HEK293T (cell line): ENCODE data around the gene DLX5.

ENCODE experiments used
- CTCF ChIA-PET: fragments of 350-600 bp; formaldehyde crosslinking; extraction: SDS; loops from one replicate; lab custom pipeline; 2021; ENCODE audit warnings: antibody characterized with exemption, inconsistent platforms; lab: Yijun Ruan, JAX
- POLR2A ChIA-PET: fragments of 350-600 bp; formaldehyde crosslinking; extraction: SDS; loops from one replicate; lab custom pipeline; 2020; ENCODE audit warnings: antibody characterized with exemption, inconsistent platforms; lab: Yijun Ruan, JAX
- DNase-seq: peaks from one replicate; pipeline ENCODE4 v3.0.0; 2012; ENCODE audit warnings: mixed read lengths; ENCODE audit errors: extremely low spot score
- ARNT ChIP-seq: fragments of 450-650 bp; IDR thresholded peaks from 2 replicates; pipeline ENCODE4 v1.6.1; 2017; ENCODE audit warnings: mild to moderate bottlenecking
- BHLHE40 ChIP-seq: fragments of 450-650 bp; IDR thresholded peaks from 2 replicates; pipeline ENCODE4 v1.6.1; 2016; ENCODE audit warnings: mild to moderate bottlenecking, moderate library complexity, borderline replicate concordance
- CTBP1 ChIP-seq: fragments of 450-650 bp; IDR thresholded peaks from 2 replicates; pipeline ENCODE4 v1.6.1; 2016; ENCODE audit warnings: borderline replicate concordance
- ELF4 ChIP-seq: fragments of 450-650 bp; IDR thresholded peaks from 2 replicates; pipeline ENCODE4 v1.6.1; 2017; ENCODE audit warnings: antibody characterized with exemption
- FOXA1 ChIP-seq: fragments of 450-650 bp; IDR thresholded peaks from 2 replicates; pipeline ENCODE4 v1.6.1; 2016; ENCODE audit warnings: mild to moderate bottlenecking
- FOXK2 ChIP-seq: fragments of 450-650 bp; IDR thresholded peaks from 2 replicates; pipeline ENCODE4 v1.6.1; 2016; ENCODE audit warnings: mild to moderate bottlenecking
- FOXM1 ChIP-seq: fragments of 450-650 bp; IDR thresholded peaks from 2 replicates; pipeline ENCODE4 v1.6.1; 2017; ENCODE audit warnings: mild to moderate bottlenecking, borderline replicate concordance
- HDGF ChIP-seq: fragments of 450-650 bp; IDR thresholded peaks from 2 replicates; pipeline ENCODE4 v1.6.1; 2017; ENCODE audit warnings: antibody characterized with exemption, borderline replicate concordance
- L3MBTL2 ChIP-seq: fragments of 450-650 bp; conservative IDR thresholded peaks from 2 replicates; pipeline ENCODE4 v1.6.1; 2016; ENCODE audit warnings: mild to moderate bottlenecking
- LEF1 ChIP-seq: fragments of 450-650 bp; IDR thresholded peaks from 2 replicates; pipeline ENCODE4 v1.6.1; 2017; ENCODE audit warnings: mild to moderate bottlenecking, borderline replicate concordance
- NFRKB ChIP-seq: fragments of 450-650 bp; IDR thresholded peaks from 2 replicates; pipeline ENCODE4 v1.6.1; 2016; ENCODE audit warnings: mild to moderate bottlenecking, moderate library complexity
- PKNOX1 ChIP-seq: fragments of 450-650 bp; IDR thresholded peaks from 2 replicates; pipeline ENCODE4 v1.6.1; 2016
- SP1 ChIP-seq: fragments of 450-650 bp; IDR thresholded peaks from 2 replicates; pipeline ENCODE4 v1.6.1; 2017
- SUZ12 ChIP-seq: fragments of 450-650 bp; IDR thresholded peaks from 2 replicates; pipeline ENCODE4 v1.6.1; 2016; ENCODE audit warnings: mild to moderate bottlenecking
- TARDBP ChIP-seq: fragments of 450-650 bp; IDR thresholded peaks from 2 replicates; pipeline ENCODE4 v1.6.1; 2016
- ZNF384 ChIP-seq: fragments of 450-650 bp; IDR thresholded peaks from 2 replicates; pipeline ENCODE4 v1.6.1; 2016

DLX5 gene

GRCh38 chr7:97015279-97015678 lies 9.4 kb downstream of the DLX5 start:
- no peak for DNase-seq
- CTCF ChIA-PET, result interaction anchor here (0.8 to 2.6 kb wide), 3 partner anchors 9 to 12 kb away, joined by 3 to 9 read pairs (median 9); partner anchors contain the start of genes DLX5 and DLX6
- TF ChIP-seq CTBP1 (no peak), SP1 (no peak), SUZ12 (no peak), FOXM1 (no peak), ARNT (no peak), HDGF (no peak), ZNF384 (no peak), PKNOX1 (no peak)
- POLR2A ChIA-PET, result interaction anchor here (1.6 to 4.0 kb wide), 2 partner anchors 9 kb away, joined by 9 to 52 read pairs; partner anchors contain the start of genes DLX5 and DLX6

GRCh38 chr7:97014145-97014750 lies 10.4 kb downstream of the DLX5 start:
- TF ChIP-seq BHLHE40 (no peak), FOXM1 (no peak), FOXA1 (no peak), TARDBP (no peak), NFRKB (no peak), ZNF384 (no peak), SUZ12 (no peak), CTBP1 (no peak), FOXK2 (no peak), ARNT (no peak)
- no peak for DNase-seq
- CTCF ChIA-PET, result interaction anchor here (0.6 to 2.0 kb wide), 3 partner anchors 10 to 1486 kb away, joined by 3 to 9 read pairs (median 3); partner anchors contain the start of gene DLX5
- POLR2A ChIA-PET, result interaction anchor here (1.6 to 4.0 kb wide), 2 partner anchors 8 to 10 kb away, joined by 9 to 52 read pairs; partner anchors contain the start of genes DLX5 and DLX6

GRCh38 chr7:97013845-97014134 lies 10.8 kb downstream of the DLX5 start:
- no peak for DNase-seq
- TF ChIP-seq NFRKB (no peak), BHLHE40 (no peak), FOXA1 (no peak), ARNT (no peak), FOXK2 (no peak), PKNOX1 (no peak), LEF1 (no peak)
- CTCF ChIA-PET, result interaction anchor here (0.6 kb wide), 1 partner anchor 9 kb away, joined by 3 read pairs; no protein-coding TSS in a partner anchor
- POLR2A ChIA-PET, result no interaction called here

DNA sequence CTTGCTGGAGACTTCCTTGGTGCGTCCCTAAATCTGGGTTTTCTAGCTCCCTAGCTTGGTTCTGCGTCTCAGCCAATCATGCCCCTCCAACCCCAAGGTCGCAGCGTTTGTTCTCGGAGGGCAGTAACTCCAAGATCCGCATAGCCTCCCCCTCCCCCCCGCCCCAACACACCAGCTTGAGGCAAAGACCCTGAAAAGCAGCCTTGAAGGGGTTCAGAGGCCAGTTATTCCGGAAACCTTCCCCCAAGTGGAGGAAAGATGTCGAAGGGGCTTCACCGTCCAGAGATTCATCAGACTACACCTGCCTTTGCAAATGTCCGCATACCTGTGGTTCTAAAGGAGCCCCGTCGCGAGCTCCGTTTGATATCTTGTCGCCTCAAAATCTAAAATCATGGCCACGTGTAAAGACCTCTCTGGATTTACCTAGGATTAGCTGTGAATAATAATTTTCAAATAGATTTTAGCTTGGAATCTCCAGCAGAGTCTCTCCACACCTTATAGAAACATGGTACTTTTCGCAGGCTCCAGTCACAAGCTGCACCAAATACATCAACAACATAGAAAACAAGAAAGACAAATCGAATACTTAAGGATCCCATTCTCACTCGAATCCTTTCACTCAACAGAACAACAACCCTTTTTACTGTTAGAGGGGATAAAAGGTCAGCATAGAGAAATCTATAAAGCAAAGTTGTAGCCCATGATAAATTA lies 11.3 kb downstream of the DLX5 start:
- CTCF ChIA-PET, result interaction anchor here (0.5 to 0.7 kb wide), 2 partner anchors 23 to 455 kb away, joined by 3 to 4 read pairs; no protein-coding TSS in a partner anchor
- no peak for DNase-seq
- POLR2A ChIA-PET, result no interaction called here
- no peak for TF ChIP-seq FOXA1
- no peak for TF ChIP-seq L3MBTL2
- no peak for TF ChIP-seq SP1
- no peak for TF ChIP-seq CTBP1
- TF ChIP-seq LEF1, result no peak
- TF ChIP-seq ARNT, result no peak
- no peak for TF ChIP-seq FOXM1
- no peak for TF ChIP-seq TARDBP
- no peak for TF ChIP-seq ZNF384
- no peak for TF ChIP-seq BHLHE40
- no peak for TF ChIP-seq NFRKB
- TF ChIP-seq HDGF, result no peak
- TF ChIP-seq FOXK2, result no peak
- no peak for TF ChIP-seq PKNOX1
- no peak for TF ChIP-seq SUZ12
- TF ChIP-seq ELF4, result no peak

GRCh38 chr7:97012365-97013133 lies 12.1 kb downstream of the DLX5 start:
- ChIA-PET POLR2A (no interaction called here), CTCF (interaction anchor here (0.5 to 0.7 kb wide), 2 partner anchors 23 to 455 kb away, joined by 3 to 4 read pairs; no protein-coding TSS in a partner anchor)
- TF ChIP-seq SUZ12 (no peak), ELF4 (no peak), BHLHE40 (no peak), LEF1 (no peak), TARDBP (no peak), PKNOX1 (no peak), FOXM1 (no peak)
- no peak for DNase-seq
